SKM-1 treated with dmso at 0.1 percent for 144 hours (cell line): ENCODE data around the gene OTULIN.

Experiments
- DNase-seq: peaks from one replicate; lab custom pipeline; 2025; ENCODE audit not compliant: unreplicated experiment; lab: John Stamatoyannopoulos, UW

Gene OTULIN

DNA sequence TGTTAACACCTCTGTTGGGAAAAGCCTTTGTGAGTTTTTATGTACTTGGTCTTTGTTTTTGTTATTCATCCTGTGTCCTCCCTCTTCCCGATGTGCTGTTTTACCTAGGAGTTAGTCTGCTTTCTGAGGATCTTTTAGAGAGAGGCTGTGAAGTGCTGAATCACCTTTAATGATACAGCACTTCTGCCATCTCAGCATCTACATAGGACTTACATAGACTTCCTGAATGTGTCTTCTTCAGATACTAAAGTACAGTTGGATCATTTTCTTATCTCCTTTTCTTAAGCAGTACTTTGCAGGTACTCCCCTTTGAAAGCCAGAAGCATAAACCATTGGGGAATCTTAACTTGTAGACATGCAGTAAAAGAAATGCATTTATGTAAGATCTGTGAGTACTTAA, 31.5 kb downstream of the OTULIN start:
- no peak for DNase-seq

DNA sequence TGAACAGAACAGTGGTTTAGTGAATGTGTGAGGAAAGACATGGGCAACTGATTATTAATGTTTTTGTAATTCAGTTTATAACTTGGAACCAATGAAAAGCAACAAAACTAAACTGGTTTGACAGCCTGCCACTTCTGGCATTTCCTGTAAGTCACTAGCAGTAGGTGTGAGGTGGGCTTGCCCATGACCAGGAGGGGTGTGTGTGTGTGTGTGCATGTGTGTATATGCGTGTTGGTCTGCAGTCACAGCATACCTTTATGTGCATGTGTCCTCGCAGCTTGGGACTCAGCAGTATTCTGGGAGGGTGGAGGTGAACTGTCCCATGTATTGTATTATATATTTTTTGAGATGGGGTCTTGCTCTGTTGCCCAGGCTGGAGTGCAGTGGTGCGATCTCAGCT, 32.3 kb downstream of the OTULIN start:
- DNase-seq: no peak

DNA sequence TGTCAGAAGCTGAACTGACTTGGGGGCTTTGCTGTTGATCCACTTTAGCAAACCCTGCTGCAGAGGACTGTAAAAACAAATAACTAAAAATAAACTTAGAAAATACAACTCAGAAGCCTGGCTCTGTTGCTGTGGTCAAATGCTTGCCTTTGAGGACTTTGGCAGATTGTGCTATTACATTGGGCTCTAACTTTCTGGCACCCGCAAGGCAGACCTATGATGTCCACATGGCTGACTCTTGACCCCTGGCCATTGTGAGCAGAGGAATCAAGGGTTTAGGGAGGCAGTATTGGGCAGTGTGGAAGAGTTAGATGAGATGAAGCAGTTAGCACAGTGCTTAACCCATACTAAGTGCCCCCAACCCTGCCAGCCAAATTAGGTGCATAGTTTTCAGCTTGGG, 34.0 kb downstream of the OTULIN start:
- no peak for DNase-seq

DNA sequence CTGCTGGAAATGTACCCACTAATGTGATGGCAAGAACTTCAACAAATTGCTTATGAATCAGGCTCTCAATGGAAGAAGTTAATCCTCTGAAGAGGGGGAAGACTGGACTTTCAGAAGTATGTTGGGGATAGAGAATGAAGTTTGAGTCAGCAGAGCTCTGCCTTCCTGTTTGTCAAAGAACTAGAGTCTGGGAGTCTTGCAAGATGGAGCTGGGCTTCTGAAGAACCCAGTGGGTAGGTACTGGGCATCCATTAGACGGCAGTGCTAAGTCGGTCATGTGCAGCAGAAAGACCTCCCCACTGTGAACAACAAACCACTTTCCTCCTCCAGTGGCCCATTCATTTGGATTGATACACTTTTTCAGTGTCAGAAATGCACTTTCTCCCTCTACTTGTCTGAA, 34.6 kb downstream of the OTULIN start:
- DNase-seq: no peak

DNA sequence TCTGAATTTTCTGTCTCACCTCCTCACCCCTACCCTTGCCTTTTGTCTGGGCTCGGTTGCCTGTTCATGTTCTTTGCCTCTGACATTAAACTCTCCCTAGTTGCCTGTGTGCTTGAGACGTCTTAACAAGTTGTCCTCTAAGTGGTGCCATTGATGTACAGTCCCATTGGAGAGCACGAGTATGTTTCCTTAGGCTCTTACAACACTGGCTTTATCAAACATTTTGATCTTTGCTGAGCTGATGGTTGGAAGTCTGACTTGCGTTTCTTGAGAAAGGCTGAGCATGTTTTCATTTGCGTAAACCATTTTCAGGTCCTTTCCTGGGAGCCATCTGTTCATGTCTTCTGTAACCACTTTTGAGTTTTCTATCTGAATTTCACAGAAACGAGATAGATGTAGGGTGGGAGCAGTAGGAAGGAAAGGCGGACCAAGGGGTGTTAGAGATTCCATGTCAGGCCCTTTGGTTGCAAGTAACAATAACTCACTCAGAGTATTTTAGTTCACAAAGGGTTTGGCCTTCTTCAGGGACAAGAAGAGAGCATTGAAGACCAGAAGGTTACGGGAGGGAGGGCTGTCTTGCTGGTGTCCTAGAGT, 35.4 kb downstream of the OTULIN start:
- no peak for DNase-seq

DNA sequence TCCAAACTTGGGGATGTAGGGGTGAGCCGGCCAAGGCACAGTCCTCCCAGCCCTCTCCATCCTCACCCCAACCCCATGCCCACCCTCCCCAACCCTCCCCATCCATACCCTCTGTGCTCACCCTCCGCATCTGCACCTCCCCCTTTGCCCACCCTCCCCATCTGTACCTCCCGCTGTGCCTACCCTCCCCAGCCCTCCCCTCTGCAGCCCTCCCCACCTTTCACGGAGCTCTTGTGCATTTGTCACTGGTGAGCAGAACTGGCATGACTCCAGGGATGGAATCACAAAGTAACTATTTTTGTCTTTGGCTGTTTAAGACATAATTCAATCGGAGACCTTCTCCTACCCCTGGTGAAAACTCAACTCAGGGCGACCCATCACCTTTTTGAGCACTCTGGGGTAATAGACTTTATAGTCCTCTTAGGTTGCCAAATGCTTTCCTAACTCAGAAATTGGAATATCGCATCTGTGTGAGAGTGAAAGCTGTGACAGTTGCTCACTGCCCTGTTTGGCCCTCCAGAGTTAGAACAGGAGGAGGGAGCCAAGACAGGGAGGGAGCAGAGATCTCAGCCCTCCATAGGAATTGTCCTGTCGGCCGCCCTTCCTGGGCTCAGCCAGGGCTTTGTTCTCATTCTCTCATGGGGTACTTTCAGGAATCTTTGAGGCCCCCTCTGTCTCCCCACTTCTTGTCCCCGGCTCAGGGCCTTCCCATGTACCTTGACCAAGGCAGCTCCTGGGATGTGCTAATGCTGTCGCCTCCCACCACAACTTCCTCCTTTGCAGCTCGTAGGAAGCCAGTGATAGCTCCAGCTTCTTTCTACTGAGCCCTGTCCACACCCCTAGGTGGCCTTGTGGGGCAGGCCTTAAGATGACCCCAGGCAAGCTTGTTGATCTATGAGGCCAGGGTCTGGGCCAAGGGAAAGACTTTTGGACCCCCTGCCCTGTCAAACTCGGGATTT, 36.2 kb downstream of the OTULIN start:
- peak; percentile 88 for DNase-seq

DNA sequence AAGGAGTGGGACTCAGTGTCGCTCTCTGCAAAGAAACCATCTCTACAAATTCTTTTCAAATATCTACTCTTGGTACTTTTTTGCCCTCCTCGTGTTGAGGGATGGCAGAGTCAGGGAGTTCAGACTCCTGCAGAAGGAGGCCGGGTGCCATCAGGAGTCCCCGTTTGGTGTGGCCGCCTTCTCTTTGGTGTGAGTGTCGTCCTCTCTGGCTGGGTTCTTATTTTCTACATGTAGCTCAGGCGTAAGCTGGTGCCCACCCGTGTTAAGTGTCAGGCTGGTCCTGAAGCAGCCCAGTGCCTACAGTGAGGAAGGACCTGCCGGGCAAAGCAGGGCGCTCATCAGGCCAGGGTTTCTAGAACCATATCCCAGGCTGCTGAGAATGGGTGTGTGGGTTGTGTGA, 37.0 kb downstream of the OTULIN start:
- DNase-seq: no peak

DNA sequence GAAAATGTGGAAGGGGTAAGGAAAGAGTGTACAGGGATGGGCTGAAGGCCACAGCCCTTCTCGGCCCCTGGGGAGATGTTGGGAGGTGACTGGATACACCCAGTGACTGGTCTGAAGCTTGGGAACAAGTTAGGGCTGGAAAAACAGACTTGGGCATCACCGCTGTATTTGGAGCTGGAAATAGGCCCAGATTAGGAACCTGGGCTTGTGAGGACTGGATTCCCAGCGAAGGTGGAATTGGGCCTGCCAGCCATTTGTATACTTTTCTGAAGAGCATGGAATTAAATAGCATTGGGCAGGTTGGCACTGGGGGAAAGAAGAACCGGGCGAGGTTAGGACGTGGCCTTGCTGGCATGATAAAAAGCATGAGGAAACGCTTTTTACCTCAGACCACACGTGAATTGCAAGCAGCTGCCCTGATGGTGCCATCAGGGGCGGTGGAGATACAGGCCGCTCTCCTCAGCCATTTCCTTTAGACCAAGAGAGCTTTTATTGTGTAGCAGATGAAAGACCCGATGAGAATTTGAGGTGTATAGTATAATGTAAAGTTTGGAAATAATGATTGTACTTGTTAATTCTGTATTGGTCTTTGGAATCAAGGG, 37.8 kb downstream of the OTULIN start:
- DNase-seq: no peak

DNA sequence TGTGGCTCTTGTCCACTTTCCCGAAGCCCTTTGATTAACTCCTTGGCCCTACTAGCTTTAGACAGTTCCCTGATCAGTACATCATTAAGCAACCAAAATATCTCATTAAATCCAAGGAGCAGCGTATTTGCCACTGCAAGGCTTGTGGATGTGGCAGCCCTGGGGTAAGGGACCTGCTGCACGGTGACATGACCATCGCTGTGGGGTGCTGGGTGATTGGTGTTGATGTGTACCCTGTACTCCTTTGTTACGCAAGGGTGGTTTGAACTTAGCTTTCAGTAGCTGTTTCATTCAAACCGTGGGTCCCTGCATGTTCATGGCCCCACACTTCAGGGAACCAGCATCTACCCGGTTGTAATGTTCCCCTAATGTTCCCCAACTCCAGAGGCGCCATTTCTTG, 41.0 kb downstream of the OTULIN start:
- DNase-seq: no peak

DNA sequence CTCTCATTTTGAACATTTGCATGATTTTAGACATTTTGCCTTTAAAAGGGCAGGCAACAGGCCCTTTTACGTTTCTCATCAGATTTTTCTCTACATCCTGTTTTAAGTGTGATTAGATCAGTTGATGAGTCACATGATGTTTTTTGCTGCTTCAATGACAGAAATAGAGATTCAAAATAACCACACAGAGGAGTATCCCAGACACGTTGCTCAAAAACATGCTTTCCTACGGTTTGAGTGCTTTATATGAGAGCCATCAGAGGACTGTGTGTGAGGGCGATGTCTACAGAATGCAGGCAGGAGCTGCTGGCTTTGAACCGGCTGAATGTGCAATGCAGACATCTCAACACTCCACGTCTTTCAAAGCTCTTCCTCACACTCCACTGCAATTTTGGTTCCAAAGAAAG, 42.1 kb downstream of the OTULIN start:
- no peak for DNase-seq

DNA sequence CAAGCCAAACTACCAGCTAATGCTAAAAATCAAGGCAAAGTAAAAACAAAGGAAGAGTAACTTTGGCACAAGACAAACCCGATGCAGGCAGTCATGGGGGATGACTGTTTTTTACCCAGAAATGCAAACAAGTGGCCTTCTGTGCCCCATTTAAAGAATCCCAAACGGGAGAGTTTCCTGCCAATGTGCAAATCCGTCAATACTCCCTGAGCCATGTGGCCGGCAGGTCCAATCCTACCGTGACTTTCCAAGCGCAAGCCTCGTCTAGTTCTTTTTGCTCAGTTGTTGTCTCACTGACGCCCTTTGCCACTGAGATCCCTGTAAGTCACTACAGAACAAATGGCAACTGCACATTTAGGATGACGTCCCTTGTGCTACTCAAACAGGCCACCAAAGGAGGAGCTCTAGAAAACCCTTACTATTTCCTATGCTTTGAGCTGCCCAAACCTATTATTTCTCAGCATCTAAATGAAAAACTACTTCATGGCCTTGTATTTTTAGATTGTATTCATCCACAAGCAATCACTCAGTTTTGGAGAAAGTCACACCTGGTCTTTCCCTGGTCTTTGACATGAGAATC, 43.4 kb downstream of the OTULIN start:
- DNase-seq: no peak

DNA sequence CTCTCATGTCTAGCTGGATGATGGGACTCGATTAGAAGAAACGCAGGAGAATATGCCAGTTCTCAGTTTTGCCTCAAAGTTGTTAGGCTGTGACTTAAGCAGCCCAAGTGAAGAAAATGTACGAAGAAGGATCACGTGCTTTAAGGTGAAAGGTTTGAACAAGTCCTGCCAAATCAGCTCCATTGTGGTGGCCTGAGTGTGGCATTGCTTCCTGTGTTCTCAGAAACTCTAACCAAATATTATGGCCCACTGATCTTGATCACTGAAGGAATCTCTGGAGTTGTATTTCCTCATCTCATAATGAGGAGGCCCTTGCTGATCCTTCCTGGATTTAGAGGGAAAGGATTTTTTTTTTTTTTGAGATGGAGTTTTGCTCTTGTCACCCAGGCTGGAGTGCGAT, 44.0 kb downstream of the OTULIN start:
- DNase-seq: no peak

DNA sequence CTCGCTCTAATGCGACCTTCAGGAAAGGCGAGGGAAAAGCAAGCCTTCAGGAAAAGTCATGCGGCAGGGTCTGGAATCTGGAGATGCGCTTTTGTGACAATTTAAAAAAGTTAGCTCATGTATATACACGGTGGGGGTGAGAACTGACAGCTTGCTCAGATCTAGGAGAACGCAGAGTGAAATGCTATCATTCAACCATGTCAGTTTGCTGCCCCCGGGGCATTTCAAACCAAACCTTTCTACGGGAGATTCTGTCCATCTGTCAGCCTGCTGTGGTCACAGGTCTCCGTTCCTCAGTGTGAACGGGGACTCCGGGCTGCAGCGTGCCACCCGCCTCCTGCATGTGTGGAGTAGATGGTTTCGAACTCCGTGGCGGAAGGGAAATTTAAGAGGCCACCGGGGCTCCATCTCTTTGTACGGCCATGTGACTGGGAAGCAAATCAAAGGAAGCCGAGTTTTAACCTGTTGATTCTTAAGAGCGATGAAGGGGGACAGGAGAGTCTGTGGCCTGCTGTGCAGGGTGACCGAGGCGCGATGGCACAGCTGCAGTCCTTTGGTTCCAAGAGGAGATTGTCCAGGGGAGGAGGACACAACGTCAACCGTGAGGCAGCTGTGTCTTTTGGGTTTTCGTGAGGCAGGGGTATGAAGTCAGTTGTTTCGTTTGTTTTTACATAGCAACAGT, 45.9 kb downstream of the OTULIN start:
- DNase-seq: no peak

DNA sequence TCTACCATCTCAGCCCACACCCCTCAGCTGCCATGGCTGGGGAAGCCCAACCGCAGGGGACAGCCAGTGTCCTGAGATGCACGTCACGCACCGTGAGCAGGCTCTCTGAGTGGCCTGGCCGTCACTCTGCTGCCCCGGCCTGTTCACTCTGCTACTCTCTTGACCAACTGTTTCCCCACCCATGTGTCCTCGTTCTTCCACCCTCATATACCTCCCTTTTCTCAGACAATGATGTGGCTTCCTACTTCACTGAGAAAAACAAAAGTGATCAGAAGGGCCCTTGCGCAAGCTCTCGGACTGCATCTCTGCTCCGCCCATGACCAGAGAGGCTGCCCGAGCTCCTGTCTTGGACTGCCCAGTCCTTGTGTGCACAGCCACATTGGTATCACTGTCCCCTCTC, 47.6 kb downstream of the OTULIN start:
- no peak for DNase-seq

DNA sequence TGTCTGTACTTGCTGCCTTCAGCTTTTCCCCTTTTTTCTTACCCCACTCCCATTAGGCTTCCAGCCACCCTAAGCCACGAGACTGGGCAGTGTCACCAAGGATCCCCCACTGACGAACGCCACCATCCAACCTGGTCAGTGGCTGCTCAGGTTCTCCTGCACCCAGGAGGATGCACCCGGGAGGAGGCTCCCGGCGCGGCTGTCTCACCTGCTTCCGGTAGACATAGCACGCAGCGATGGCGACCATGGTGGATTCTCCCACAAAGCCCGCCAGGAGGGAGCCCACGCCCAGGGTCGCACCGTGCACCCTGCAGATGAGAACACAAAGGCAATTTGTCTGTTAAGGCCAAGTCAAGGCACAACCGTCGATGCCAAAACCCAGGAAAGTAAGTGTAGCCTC, 48.1 kb downstream of the OTULIN start:
- no peak for DNase-seq

DNA sequence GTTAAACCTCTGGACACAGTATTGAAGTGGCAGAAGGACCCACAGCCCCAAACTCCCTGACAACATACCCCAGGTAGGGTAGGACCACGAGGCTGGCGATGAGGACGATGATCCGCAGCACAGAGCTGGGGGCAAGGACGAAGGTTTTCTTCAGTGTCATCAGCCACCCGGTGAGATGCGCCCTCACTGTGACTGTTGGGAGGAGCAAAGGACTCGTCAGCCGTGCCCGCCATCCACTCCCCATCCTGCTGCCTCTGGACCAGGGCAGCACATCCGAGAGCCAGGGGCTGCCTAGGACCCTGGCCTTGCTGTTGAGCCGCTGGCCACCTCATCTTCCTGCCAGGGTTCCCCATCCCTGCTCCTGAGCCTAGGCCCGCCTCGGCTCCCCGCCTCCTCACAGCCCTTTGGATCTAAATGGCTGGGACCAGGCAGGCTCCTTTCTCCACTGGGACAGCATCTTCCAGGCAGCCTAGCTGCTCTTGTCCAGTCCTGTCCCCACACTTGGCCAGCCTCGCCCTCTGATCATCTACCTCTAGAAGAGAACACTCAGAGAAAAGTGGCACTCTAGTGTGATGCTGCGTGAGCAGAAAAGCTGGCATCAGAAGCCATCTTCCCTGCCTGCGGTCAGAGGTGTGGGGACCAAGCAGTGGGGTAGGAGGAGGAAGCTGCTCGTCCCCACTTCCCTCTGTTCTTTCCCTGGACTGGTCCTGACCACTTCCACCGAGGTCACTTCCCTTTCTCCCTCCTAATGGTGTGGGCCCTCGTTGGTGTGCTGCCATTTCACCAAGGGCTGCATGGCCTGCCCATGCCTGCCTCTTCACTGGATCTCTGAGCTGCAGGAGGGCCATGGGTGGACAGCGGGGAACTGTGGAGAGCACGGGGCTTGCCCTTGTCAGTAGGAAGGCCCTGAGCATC, 49.2 kb downstream of the OTULIN start:
- peak; percentile 6 for DNase-seq

DNA sequence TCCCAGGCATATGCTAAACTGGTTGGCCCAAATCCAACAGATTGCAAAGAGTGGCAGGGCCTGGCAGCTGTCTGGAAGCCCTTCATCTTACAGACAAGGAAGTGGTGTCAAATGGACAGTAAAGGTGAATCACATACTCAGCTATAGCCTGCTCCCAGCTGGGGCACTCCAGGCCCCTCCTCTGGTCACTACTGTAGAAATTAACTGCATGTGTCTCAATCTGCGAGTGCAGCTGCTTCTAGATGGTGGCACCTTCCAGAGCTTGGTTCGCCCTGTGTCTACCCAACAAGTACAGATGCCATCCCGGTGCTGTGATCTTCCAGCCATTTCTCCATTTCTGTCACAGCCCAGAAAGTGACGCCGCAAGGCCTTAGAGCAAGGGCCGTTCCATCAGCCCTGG, 50.2 kb downstream of the OTULIN start:
- DNase-seq: no peak

DNA sequence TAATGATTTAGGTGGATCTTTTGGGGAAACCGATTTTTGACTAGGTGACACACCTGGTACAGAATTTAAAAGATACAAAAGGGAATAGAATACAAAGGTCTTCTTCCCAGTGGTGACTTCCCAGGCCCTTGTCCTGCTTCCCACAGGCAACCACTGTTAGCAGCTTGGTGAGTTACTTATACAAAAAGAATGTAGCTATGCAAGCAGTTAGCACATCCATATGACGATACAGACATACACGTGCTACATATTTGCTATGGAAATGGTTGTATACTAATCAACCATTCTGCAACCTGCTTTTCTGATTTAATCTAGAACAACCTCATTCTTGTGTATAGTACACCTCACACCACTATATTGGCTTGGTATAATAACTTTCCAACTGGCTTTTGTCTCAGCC, 51.0 kb downstream of the OTULIN start:
- no peak for DNase-seq

DNA sequence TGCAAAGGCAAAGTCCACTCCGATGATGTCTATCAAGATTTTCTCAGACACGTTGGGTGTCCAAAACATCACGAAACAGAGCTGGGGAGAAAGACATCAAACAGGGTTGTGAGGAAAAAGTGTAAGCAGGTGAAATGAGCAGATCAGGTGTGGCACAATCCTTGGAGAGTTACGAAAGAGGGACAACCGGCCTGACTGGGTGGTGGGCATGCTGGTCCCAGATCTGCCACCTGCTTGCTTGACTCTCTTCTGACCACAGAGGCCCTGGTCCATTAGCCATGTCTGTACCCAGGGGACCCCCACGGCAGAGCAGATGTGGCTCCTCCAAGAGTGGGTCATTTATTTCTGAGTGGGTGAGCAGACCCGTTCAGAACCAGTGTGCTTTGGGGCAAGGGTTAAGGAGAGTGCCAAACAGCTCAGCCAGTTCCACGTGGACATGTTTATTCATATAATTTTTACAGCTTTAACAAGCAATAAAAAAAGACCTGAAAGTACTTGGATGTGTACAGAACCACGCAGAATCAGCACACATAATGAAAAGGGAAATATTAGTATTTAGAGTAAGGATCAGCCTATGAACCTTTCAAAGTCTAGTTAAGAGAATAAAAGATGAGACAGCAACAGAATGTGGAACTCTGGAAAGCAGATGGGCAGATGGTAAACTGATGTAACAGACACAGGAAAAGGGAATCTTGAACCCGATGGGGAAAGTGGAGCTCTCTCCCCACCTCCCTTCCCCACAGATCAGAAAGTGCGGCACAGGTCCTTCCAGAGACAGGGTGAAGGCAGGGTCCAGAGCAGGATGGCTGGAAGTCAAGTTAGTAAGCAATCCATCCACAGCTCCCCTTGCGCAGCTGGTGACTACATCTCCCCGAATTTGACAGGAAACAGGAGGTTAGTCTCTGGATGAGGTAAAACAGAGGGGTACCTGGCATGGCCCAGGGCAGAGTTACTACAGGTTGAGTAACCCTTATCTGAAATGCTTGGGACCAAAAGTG, 52.5 kb downstream of the OTULIN start:
- no peak for DNase-seq
